ENCODE measurements around the gene CLECL1. TPM values are rescaled to one million over a fixed set of nuclear protein-coding genes. Genes with fewer than 3 reads are reported as not detected.
"Not testable (repeated sequence)": the region's sequence is repeated elsewhere in the genome, so short reads cannot be mapped to it uniquely, and the experiment has no call there.

The CLECL1 gene
- polyA plus RNA-seq, 1 donor from 2014 or later, result not detected

GRCh38 chr12:9697619-9698018 is 35.3 kb downstream of the CLECL1 start:
- TF ChIP-seq RAD21 (conservative IDR thresholded peaks at IDR 0.05) (no peak), EP300 (conservative IDR thresholded peaks at IDR 0.05; ENCODE audit: poor library complexity, severe bottlenecking) (no peak), REST (IDR thresholded peaks at IDR 0.05; ENCODE audit: borderline replicate concordance) (no peak), SMC3 (conservative IDR thresholded peaks at IDR 0.05; ENCODE audit: poor library complexity) (no peak), MXI1 (conservative IDR thresholded peaks at IDR 0.05; ENCODE audit: poor library complexity, severe bottlenecking) (no peak), POLR2AphosphoS5 (IDR thresholded peaks at IDR 0.05) (no peak), TAF1 (IDR thresholded peaks at IDR 0.05; ENCODE audit: low read depth) (no peak), CTCF (IDR thresholded peaks at IDR 0.05; ENCODE audit: poor library complexity, severe bottlenecking) (no peak), EZH2 (IDR thresholded peaks at IDR 0.05; ENCODE audit: borderline replicate concordance, insufficient read depth, low read length, poor library complexity, severe bottlenecking) (no peak)
- no peaks in the 10 kb centered on the region for H3F3A ChIP-seq (ENCODE audit: insufficient read depth, low read length, poor library complexity, severe bottlenecking)
- no peaks in the 10 kb centered on the region for H3K79me2 ChIP-seq (replicated peaks; ENCODE audit: insufficient read depth, low read length)
- H3K36me3 ChIP-seq (ENCODE audit: insufficient read depth, low read length), result no peaks in the 10 kb centered on the region
- no peak overlapping the region for H3K4me2 ChIP-seq (ENCODE audit: low read length)
- H3K27me3 ChIP-seq (ENCODE audit: insufficient read depth, low read depth, low read length), result no peaks in the 10 kb centered on the region
- no peak overlapping the region for H2AFZ ChIP-seq (ENCODE audit: low read depth, low read length)
- H3K9me3 ChIP-seq (ENCODE audit: low read length), result no peaks in the 10 kb centered on the region
- no peaks in the 10 kb centered on the region for H4K20me1 ChIP-seq (ENCODE audit: insufficient read depth)
- H3K27ac ChIP-seq (ENCODE audit: low read length), result no peak overlapping the region
- no peaks in the 10 kb centered on the region for H3K9me2 ChIP-seq (ENCODE audit: insufficient read depth, low read length)
- no peak overlapping the region for H3K4me3 ChIP-seq (ENCODE audit: low read length)
- no peak overlapping the region for H3K9ac ChIP-seq (ENCODE audit: low read length)

GRCh38 chr12:9695661-9696060 is 37.2 kb downstream of the CLECL1 start:
- H3F3A ChIP-seq (ENCODE audit: insufficient read depth, low read length, poor library complexity, severe bottlenecking); H3K4me2 ChIP-seq (ENCODE audit: low read length); H3K9ac ChIP-seq (ENCODE audit: low read length); H3K9me2 ChIP-seq (ENCODE audit: insufficient read depth, low read length); H3K9me3 ChIP-seq (ENCODE audit: low read length); H3K79me2 ChIP-seq (replicated peaks; ENCODE audit: insufficient read depth, low read length); H4K20me1 ChIP-seq (ENCODE audit: insufficient read depth); H3K27me3 ChIP-seq (ENCODE audit: insufficient read depth, low read depth, low read length); H3K27ac ChIP-seq (ENCODE audit: low read length); H2AFZ ChIP-seq (ENCODE audit: low read depth, low read length); H3K4me3 ChIP-seq (ENCODE audit: low read length); H3K36me3 ChIP-seq (ENCODE audit: insufficient read depth, low read length): not testable (repeated sequence)

- not testable (repeated sequence) for H4K20me1 ChIP-seq (ENCODE audit: insufficient read depth); H3K36me3 ChIP-seq (ENCODE audit: insufficient read depth, low read length); H3K79me2 ChIP-seq (replicated peaks; ENCODE audit: insufficient read depth, low read length); H3K4me2 ChIP-seq (ENCODE audit: low read length); H3K9me3 ChIP-seq (ENCODE audit: low read length); H3K9me2 ChIP-seq (ENCODE audit: insufficient read depth, low read length); H3K27me3 ChIP-seq (ENCODE audit: insufficient read depth, low read depth, low read length); H2AFZ ChIP-seq (ENCODE audit: low read depth, low read length); H3K4me3 ChIP-seq (ENCODE audit: low read length); H3K9ac ChIP-seq (ENCODE audit: low read length); H3K27ac ChIP-seq (ENCODE audit: low read length); H3F3A ChIP-seq (ENCODE audit: insufficient read depth, low read length, poor library complexity, severe bottlenecking)
These were observed 37.7 kb downstream of the CLECL1 start for GRCh38 chr12:9695150-9695549.
